Fibroblast of pulmonary artery (primary cell): ENCODE measurements around the gene NARS2.

Experiments used
- DNase-seq: peaks from one replicate; pipeline ENCODE4 v3.0.0-alpha.2; 2010; ENCODE audit warnings: low read depth
- H3K4me3 ChIP-seq: replicated peaks from 2 replicates; pipeline ENCODE4 v1.5.1; 2011; ENCODE audit warnings: low read depth, mild to moderate bottlenecking, control low read depth, low read length, moderate library complexity
- CTCF ChIP-seq: IDR thresholded peaks from 2 replicates; pipeline ENCODE4 v1.5.1; 2011; ENCODE audit warnings: mild to moderate bottlenecking, control low read depth, low read length, inconsistent platforms; ENCODE audit errors: missing control alignments

The NARS2 gene

GRCh38 chr11:78405805-78406204, 168.9 kb downstream of the NARS2 start:
- TF ChIP-seq CTCF: no peak
- H3K4me3 ChIP-seq: no peak overlapping the region
- DNase-seq: no peak

DNA sequence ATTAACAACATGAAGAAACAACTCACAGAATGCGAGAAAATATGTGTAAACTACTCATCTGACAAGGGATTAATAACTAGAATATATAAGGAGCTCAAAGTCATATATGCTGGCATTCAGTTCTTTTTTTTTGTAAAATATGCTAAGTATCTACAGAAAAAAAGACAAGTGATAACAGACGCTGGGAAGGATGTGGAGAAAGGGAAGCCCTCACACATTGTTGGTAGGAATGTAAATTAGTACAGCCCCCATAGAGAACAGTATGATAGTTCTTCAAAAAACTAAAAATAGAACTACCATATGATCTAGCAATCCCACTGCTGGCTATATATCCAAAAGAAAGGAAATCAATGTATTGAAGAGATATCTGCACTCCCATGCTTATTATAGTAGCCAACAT, 170.9 kb downstream of the NARS2 start:
- DNase-seq: no peak
- no peak for TF ChIP-seq CTCF
- no peak overlapping the region for H3K4me3 ChIP-seq

GRCh38 chr11:78402847-78403246, 171.8 kb downstream of the NARS2 start:
- no peak for TF ChIP-seq CTCF
- H3K4me3 ChIP-seq: no peak overlapping the region
- no peak for DNase-seq

DNA sequence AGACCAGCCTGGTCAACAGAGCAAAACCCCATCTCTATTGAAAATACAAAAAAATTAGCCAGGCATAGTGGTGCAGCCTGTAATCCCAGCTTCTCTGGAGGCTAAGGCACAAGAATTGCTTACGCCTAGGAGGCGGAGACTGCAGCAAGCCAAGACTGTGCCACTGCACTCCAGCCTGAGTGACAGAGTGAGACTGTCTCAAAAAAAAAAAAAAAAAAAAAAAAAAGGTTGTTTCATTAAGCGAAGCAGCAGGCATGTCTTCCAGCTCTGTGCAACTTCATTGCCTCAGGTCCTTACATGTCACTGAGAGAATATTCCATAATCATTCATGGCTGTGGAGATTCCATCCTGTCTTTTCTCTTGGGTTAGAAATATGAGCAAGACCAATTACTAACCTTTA, 174.0 kb downstream of the NARS2 start:
- DNase-seq: no peak
- H3K4me3 ChIP-seq: no peak overlapping the region
- no peak for TF ChIP-seq CTCF

GRCh38 chr11:78400116-78400515, 174.5 kb downstream of the NARS2 start:
- TF ChIP-seq CTCF: no peak
- no peak for DNase-seq
- no peak overlapping the region for H3K4me3 ChIP-seq

GRCh38 chr11:78399136-78399535, 175.5 kb downstream of the NARS2 start:
- DNase-seq: no peak
- H3K4me3 ChIP-seq: no peak overlapping the region
- no peak for TF ChIP-seq CTCF

- no peak for DNase-seq
- no peak overlapping the region for H3K4me3 ChIP-seq
- no peak for TF ChIP-seq CTCF
Observed at GRCh38 chr11:78398715-78399114, 175.9 kb downstream of the NARS2 start.
